Dendritic cell treated with granulocyte-macrophage colony-stimulating factor and Interleukin-4, amounts not matched to agents 40 ng/mL and 50 ng/mL, for 4 days (primary cell): ENCODE data around the gene CUEDC2.

Source experiments
- H3K27ac Mint-ChIP-seq: one replicate; pipeline ENCODE4 v1.8.0; 2022; ENCODE audit warnings: mild to moderate bottlenecking, mixed read lengths
- H3K27me3 Mint-ChIP-seq: one replicate; pipeline ENCODE4 v1.8.0; 2022; ENCODE audit warnings: mild to moderate bottlenecking, mixed read lengths
- H3K36me3 Mint-ChIP-seq: one replicate; pipeline ENCODE4 v1.8.0; 2022; ENCODE audit warnings: low read depth, mixed read lengths
- H3K4me1 Mint-ChIP-seq: one replicate; pipeline ENCODE4 v1.8.0; 2022; ENCODE audit warnings: low read depth, mixed read lengths
- H3K4me3 Mint-ChIP-seq: one replicate; pipeline ENCODE4 v1.8.0; 2022; ENCODE audit warnings: mild to moderate bottlenecking, moderate library complexity, mixed read lengths
- H3K9me3 Mint-ChIP-seq: one replicate; pipeline ENCODE4 v1.8.0; 2022; ENCODE audit warnings: mixed read lengths
- intact Hi-C: fragments of 100-400 bp; cut with micrococcal nuclease; formaldehyde crosslinking; loops from one replicate; pipeline ENCODE4 v1.15.0; 2022

CUEDC2 gene, protein sequence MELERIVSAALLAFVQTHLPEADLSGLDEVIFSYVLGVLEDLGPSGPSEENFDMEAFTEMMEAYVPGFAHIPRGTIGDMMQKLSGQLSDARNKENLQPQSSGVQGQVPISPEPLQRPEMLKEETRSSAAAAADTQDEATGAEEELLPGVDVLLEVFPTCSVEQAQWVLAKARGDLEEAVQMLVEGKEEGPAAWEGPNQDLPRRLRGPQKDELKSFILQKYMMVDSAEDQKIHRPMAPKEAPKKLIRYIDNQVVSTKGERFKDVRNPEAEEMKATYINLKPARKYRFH

DNA sequence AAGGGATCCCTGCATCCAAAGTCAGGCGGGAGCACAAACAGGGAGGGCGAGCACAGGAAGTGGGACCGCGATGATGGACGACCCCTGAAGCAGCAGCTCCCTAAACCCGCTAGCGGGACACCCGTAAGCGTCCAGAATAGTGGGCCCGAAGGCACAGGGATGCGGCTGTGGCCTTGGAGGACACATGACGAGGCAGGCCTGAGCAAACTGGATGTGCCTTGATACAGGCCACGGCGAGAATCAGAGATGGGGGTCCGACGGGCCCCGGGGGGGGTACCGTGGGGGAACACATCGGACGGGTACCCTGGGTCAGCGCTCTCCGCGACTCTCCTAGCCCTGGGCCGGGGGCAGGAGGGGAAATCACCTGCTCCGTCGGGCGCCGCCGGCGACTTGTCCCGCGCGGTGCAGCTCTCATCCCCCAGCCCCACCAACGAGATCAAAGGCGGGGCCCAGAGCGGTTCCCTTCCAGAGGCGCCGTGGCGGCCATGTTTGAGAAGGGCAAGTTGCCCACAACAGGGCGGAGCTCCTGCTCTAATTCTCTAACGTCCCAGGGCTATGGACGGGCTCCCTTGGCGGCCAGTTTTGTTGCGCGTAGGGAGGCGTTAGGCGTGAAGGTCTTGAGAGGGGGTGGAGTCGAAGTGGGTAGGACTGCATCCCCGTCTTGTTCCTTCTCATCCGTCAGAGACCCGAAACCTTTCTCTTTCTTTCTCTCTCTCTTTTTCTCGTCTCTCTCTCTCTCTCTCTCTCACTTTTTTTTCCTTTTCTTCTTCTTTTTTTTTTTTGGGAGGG lies at the start of gene CUEDC2:
Gene CUEDC2 (minus strand): TSS at position 413 of the 789 bp plus-strand sequence. CDS start 7,386 bp downstream, outside the sequence.
- Mint-ChIP-seq H3K4me1 (peaks cover 57% of the 10 kb centered on the region), H3K27ac (peak within 1 kb of the TSS; percentile 87), H3K36me3 (peaks cover 24% of the 10 kb centered on the region), H3K9me3 (no peaks in the 10 kb centered on the region), H3K27me3 (no peaks in the 10 kb centered on the region), H3K4me3 (peak within 1 kb of the TSS; percentile 92)
- intact Hi-C loops, result loop anchor here (2.0 kb wide), 1 partner anchor 20 kb away; no protein-coding TSS in a partner anchor

DNA sequence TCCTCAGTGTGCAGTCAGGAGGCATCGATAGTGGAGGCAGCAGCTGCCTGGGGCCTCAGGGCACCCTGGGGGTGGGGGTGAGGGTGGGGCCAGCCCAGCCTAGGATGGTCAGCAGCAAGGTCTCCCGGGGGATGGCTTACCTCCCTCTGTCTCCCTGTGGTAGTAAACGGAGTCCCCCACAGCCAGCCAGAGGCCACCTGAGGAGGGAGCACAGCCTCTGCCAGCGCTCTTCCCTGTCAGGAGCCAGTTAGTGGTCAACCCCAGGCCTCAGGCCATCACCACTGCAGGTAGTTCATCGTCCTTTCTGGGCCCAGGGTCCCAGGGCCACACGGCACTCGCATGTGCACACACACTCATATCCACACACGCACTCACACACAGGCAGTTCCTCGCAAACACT lies 48.0 kb upstream of the CUEDC2 start:
- no peaks in the 10 kb centered on the region for H3K27me3 Mint-ChIP-seq
- intact Hi-C loops, result no loop called here
- H3K9me3 Mint-ChIP-seq, result no peaks in the 10 kb centered on the region
- H3K4me1 Mint-ChIP-seq, result peaks cover 10% of the 10 kb centered on the region
- H3K36me3 Mint-ChIP-seq, result peaks cover 87% of the 10 kb centered on the region
- no peak overlapping the region for H3K27ac Mint-ChIP-seq
- no peak overlapping the region for H3K4me3 Mint-ChIP-seq

DNA sequence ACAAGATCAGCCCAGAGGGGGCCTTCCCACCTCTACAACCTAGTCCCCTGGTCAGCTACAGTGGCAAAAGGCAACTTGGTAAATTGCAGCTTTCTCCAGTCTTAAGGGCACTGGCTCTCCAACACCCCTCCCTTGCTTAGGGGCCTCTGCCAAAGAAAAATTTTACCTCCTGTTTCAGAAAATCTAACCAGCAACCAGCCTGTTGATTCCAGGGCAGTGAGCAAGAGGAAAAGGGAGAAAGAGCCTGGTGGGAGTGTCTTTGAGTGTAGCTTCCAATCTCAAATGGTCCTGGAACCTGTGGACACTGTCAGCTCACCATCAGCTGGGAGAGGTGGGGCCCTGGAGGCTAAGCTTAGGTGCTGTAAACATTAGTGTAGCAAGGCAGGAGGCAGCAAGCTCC lies 47.3 kb upstream of the CUEDC2 start:
- peak overlapping the region; percentile 61 for H3K27ac Mint-ChIP-seq
- no peaks in the 10 kb centered on the region for H3K9me3 Mint-ChIP-seq

DNA sequence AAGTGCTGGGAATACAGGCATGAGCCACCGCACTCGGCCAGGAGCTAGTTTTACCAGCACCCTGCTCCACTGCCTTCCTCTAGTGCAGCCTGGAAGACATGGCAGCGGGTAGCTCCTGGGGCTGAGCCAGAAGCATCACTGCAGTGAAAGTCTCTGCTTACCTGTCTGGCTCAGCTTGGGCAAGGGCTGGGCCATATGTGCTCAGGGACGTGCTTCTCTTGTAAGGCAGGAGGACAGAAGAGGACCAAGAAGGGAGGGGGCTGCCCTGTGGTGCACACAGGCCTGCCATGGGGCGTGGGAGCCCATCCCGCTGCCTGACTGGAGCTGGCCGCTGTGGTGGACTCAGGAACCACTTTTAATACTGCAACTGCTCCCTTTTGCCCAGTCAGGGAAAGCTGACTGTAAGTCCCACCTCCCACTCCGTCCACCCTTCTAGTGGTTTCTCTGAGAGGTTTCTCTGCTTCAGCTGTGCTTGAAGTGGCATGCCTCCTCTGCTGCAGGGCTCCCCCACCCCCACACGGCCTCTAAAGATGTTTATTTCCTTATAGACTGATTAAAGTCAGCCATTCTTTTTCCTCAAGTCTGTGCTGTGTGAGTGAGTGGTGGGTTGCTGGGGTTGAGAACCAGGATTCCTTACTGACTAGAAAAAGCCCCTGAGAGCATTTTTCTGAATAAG lies 44.2 kb upstream of the CUEDC2 start:
- intact Hi-C loops, result loop anchor here (5.0 kb wide), 1 partner anchor 244 kb away; no protein-coding TSS in a partner anchor
- H3K27me3 Mint-ChIP-seq, result no peaks in the 10 kb centered on the region
- H3K27ac Mint-ChIP-seq, result no peak overlapping the region
- H3K9me3 Mint-ChIP-seq, result no peaks in the 10 kb centered on the region
- peaks cover 75% of the 10 kb centered on the region for H3K36me3 Mint-ChIP-seq
- peaks cover 10% of the 10 kb centered on the region for H3K4me1 Mint-ChIP-seq
- no peak overlapping the region for H3K4me3 Mint-ChIP-seq

More for the DNA sequence above, 47.3 kb upstream of the CUEDC2 start:
- Mint-ChIP-seq H3K4me1 (peaks cover 10% of the 10 kb centered on the region), H3K4me3 (no peak overlapping the region), H3K36me3 (peaks cover 85% of the 10 kb centered on the region), H3K27me3 (no peaks in the 10 kb centered on the region)
- intact Hi-C loops, result loop anchor here (1.0 to 5.0 kb wide), 4 partner anchors 26 to 247 kb away; no protein-coding TSS in a partner anchor

DNA sequence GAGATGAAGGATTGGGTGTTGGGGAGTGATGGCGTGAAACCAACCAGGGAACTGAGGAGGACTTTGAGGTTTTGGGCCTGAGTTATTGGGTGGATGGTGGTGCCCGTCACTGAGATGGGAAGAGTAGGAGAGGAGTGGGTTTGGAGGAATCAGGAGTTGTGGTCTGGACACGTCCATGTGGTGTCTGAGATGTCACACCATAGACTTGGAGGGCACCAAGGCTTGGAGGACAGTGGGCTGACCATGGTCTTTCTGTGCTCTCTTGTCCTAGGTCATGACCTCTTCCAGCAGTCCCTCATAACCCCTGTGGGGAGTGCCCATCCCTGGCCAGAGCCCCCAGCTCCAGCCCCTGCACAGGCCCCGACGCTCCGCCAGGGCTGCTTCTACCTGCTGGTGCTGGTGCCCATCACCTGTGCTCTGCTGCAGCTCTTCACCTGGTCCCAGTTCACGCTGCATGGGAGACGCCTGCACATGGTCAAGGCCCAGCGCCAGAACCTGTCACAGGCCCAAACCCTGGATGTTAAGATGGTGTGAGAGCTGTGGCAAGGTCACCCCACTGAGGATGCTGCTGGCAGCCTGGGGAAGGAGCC lies 43.2 kb upstream of the CUEDC2 start:
- intact Hi-C loops, result loop anchor here (5.0 kb wide), 1 partner anchor 243 kb away; no protein-coding TSS in a partner anchor
- Mint-ChIP-seq H3K36me3 (peaks cover 75% of the 10 kb centered on the region), H3K4me3 (no peak overlapping the region), H3K27ac (no peak overlapping the region), H3K27me3 (no peaks in the 10 kb centered on the region), H3K4me1 (peaks cover 10% of the 10 kb centered on the region), H3K9me3 (no peaks in the 10 kb centered on the region)

DNA sequence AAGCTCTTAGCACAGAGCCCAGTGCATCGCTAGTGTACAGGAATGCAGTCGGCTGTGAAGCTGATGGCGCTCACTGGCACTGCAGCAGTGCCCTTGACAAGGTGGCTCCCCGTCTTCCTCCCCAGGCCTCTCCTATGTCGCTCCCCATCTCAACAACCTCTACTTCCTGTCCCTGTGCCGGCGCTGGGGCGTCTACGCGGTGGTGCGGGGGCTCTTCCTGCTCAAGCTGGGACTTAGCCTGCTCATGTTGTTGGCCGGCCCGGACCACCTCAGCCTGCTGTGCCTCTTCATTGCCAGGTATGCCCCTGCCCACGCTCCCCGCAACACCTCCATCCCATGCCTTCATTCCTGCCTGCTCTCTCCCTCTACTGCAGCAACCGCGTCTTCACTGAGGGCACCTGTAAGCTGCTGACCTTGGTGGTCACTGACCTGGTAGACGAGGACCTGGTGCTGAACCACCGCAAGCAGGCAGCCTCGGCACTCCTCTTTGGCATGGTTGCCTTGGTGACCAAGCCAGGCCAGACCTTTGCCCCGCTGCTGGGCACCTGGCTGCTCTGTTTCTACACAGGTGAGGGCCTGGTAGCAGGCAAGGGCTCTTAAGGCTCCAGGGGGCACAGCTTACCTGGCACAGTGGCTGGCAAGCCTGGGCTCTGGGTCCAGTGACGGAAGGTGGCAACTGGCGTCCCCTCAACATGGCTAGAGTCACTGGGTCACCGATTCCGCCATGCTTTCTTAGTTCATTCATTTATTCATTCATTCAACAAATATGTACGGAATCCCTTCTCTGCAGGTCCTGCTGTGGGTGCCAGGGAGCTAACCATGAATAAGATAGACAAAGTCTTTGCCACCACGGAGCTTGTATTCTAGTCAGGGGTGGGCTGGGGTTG lies 41.3 kb upstream of the CUEDC2 start:
- Mint-ChIP-seq H3K27ac (no peak overlapping the region), H3K4me1 (peaks cover 18% of the 10 kb centered on the region), H3K27me3 (no peaks in the 10 kb centered on the region), H3K4me3 (no peak overlapping the region), H3K36me3 (peaks cover 62% of the 10 kb centered on the region), H3K9me3 (no peaks in the 10 kb centered on the region)
- intact Hi-C loops, result no loop called here

DNA sequence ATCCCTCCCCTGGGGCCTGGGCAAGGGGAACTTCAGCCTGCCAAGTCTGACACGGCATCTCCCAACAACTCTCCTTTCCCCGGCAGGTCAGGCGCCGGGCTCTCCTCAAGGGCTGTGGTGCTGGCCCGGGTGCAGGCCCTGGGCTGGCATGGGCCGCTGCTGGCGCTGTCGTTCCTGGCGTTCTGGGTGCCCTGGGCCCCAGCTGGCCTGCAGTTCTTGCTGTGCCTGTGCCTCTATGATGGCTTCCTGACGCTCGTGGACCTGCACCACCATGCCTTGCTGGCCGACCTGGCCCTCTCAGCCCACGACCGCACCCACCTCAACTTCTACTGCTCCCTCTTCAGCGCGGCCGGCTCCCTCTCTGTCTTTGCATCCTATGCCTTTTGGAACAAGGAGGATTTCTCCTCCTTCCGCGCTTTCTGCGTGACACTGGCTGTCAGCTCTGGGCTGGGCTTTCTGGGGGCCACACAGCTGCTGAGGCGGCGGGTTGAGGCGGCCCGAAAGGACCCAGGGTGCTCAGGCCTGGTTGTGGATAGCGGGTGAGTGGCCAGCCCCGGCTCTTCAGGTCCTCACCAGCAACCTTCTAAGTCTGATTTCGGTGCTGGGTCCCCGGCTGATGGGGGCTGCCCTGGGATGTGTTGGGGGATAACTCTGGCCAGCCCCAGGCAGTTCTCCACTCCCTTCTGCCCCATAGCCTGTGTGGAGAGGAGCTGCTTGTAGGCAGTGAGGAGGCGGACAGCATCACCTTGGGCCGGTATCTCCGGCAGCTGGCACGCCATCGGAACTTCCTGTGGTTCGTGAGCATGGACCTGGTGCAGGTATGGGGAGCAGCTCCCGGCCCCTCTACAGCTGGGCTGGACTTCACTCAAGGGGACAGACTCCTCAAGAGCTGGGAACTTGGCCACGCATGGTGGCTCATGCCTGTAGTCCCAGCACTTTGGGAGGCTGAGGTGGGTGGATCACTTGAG lies 38.5 kb upstream of the CUEDC2 start:
- Mint-ChIP-seq H3K36me3 (peaks cover 46% of the 10 kb centered on the region), H3K27ac (no peak overlapping the region), H3K4me3 (no peak overlapping the region), H3K9me3 (no peaks in the 10 kb centered on the region), H3K4me1 (peaks cover 35% of the 10 kb centered on the region), H3K27me3 (no peaks in the 10 kb centered on the region)
- intact Hi-C loops, result no loop called here

DNA sequence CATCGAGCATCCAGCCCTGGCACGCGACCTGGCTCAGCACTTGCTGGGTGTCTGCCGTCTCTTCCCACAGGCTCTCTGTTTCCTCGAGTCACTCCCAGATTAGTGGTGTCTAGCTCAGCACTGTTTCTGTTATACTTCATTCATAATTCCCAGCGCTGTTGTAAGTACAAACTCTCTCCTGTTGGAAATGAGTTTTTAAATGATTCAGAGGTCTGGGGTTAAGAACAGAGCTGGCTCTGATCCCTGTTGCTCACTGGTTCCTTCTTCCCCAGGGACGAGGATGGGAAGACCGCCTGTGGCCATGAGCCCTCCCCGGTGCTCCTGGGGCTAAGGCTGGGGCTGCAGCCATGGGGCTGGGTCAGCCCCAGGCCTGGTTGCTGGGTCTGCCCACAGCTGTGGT lies 36.3 kb upstream of the CUEDC2 start:
- Mint-ChIP-seq H3K36me3 (peaks cover 27% of the 10 kb centered on the region), H3K27me3 (no peaks in the 10 kb centered on the region), H3K9me3 (no peaks in the 10 kb centered on the region), H3K27ac (peak overlapping the region; percentile 76), H3K4me1 (peaks cover 37% of the 10 kb centered on the region), H3K4me3 (no peak overlapping the region)
- intact Hi-C loops, result no loop called here

DNA sequence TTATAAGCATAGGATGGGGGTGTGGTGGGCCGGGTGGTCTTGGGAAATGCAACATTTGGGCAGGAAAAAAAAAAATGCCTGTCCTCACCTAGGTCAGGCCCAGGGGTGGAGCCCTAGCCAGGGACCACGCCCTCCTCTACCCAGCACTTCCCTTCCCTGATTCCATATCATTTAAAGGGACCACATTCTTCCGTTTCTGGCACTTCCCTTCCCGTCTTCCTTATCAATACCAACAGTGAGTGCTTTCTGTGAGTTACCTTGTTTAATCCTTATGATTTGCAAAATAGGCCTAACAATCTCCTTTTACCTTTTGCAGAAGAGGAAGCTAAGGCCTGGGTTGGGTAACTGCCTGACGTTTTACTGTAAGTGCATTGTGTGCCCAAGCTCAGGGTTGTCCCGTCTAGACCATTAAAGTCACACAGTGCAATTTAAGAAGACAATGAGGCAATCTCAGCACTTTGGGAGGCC lies 35.6 kb upstream of the CUEDC2 start:
- H3K27ac Mint-ChIP-seq, result peak overlapping the region; percentile 76
- H3K36me3 Mint-ChIP-seq, result peaks cover 22% of the 10 kb centered on the region
- H3K4me1 Mint-ChIP-seq, result peaks cover 43% of the 10 kb centered on the region
- H3K27me3 Mint-ChIP-seq, result peaks cover 5% of the 10 kb centered on the region
- no peaks in the 10 kb centered on the region for H3K9me3 Mint-ChIP-seq
- intact Hi-C loops, result no loop called here
- H3K4me3 Mint-ChIP-seq, result peak overlapping the region; percentile 28

DNA sequence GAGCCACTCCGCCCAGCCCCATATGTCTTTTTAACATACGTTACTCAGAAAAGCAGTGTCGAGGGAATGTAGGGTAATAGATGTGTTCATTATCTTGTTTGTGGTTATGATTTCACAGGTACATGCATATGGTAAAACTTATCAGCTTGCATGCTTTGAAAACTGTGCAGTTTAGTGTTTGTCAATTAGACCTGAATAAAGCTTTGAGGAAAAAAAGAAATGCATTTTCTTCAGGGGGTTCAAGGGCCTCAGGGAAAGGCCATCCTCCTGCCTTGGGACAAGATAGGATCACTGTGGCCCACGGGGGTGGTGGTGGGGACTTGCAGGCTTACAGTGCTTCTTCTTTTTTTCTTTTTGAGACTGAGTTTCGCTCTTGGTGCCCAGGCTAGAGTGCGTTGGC lies 34.9 kb upstream of the CUEDC2 start:
- Mint-ChIP-seq H3K27me3 (peaks cover 12% of the 10 kb centered on the region), H3K27ac (no peak overlapping the region), H3K9me3 (no peaks in the 10 kb centered on the region), H3K4me1 (peaks cover 50% of the 10 kb centered on the region), H3K36me3 (peaks cover 16% of the 10 kb centered on the region), H3K4me3 (no peak overlapping the region)
- intact Hi-C loops, result no loop called here

DNA sequence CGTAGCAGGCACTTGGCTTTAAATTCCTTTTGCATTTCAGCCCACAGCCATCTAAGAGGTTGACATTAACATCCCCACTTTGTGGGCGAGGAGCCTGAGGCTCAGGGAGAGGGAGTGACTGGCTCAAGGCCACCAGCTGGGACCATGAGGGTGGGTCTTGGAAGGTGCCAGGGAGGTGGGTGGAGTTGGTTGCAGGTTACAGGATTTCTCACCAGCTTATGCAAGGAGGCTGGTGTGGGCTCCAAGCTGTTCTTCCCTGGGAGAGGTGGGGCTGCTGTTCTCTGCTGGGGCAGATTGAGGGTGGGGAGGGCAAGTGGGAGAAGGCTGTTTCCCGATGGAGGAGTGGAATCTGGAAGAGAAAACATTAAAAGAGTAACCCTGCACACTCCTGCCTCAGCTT lies 33.1 kb upstream of the CUEDC2 start:
- peaks cover 11% of the 10 kb centered on the region for H3K36me3 Mint-ChIP-seq

DNA sequence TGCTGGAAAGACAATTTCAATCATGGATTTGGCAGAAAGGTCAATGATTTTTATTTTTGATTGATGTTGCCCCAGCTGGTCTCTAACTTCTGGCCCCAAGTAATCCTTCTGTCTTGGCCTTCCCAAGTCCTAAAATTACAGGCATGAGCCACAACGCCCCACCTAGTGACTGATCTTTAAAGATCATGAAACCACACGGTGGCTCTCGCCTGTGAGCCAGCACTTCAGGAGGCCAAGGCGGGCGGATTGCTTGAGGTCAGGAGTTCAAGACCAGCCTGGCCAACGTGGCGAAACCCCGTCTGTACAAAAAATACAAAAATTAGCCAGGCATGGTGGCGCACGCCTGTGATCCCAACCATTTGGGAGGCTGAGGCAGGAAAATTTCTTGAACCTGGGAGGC lies 31.6 kb upstream of the CUEDC2 start:
- Mint-ChIP-seq H3K9me3 (no peaks in the 10 kb centered on the region), H3K4me3 (no peak overlapping the region), H3K36me3 (peaks cover 6% of the 10 kb centered on the region)

More for the DNA sequence above, 33.1 kb upstream of the CUEDC2 start:
- H3K27me3 Mint-ChIP-seq, result peaks cover 20% of the 10 kb centered on the region
- no peaks in the 10 kb centered on the region for H3K9me3 Mint-ChIP-seq
- no peak overlapping the region for H3K27ac Mint-ChIP-seq
- no peak overlapping the region for H3K4me3 Mint-ChIP-seq
- peaks cover 68% of the 10 kb centered on the region for H3K4me1 Mint-ChIP-seq
- intact Hi-C loops, result no loop called here

More for the DNA sequence above, 31.6 kb upstream of the CUEDC2 start:
- intact Hi-C loops, result no loop called here
- peaks cover 54% of the 10 kb centered on the region for H3K4me1 Mint-ChIP-seq
- no peak overlapping the region for H3K27ac Mint-ChIP-seq
- H3K27me3 Mint-ChIP-seq, result peaks cover 20% of the 10 kb centered on the region
